ENCODE results near the gene TMEM200B.
"Not testable (repeated sequence)": the region's sequence is repeated elsewhere in the genome, so short reads cannot be mapped to it uniquely, and the experiment has no call there.

The TMEM200B gene

DNA sequence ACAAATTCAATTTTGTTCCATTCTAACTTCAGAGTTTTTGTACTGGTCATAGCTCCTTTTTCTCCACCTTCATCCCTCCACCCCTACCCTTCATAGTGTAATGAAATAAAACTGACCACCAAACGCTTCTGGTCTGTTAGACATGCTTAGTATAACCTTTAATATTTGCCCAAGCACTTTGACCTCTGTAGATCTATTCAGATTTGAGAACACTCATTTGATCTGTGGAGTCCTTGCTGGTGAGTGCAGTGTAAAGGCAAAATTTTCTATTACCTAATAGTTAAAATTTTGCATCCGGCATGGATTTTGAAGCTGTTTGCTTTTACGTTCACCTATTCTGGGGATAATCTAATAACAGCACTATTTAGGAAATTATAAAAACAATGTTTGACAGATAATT lies 41.2 kb downstream of the TMEM200B start:
- Mint-ChIP-seq H3K9me3 (no peaks in the 10 kb centered on the region), H3K36me3 (ENCODE audit: low read depth) (peaks cover 18% of the 10 kb centered on the region), H3K27ac (no peak overlapping the region), H3K4me1 (ENCODE audit: low read depth) (no peaks in the 10 kb centered on the region), H3K4me3 (no peak overlapping the region), H3K27me3 (no peaks in the 10 kb centered on the region)
- intact Hi-C loops (cut with micrococcal nuclease): no loop called here

DNA sequence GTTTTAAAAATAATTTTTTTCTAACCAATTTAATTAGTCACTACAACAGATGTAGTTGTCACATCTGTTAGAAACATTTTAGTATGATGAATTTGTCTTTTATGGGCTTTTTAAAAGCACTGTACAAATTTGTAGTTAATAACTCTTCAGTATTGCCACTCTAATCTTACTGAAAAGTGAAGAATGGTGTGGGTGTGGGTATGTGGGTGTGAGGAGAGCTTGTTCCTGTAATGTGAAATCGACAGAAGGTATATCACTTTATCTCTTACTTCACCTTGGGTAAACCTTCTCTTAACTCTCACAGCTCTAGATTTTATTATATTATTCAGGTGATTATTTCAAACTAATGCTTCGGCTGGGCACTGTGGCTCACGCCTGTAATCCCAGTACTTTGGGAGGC lies 42.5 kb downstream of the TMEM200B start:
- Mint-ChIP-seq H3K9me3 (no peaks in the 10 kb centered on the region), H3K36me3 (ENCODE audit: low read depth) (peaks cover 20% of the 10 kb centered on the region), H3K4me3 (no peak overlapping the region), H3K27me3 (no peaks in the 10 kb centered on the region), H3K4me1 (ENCODE audit: low read depth) (no peaks in the 10 kb centered on the region), H3K27ac (no peak overlapping the region)
- intact Hi-C loops (cut with micrococcal nuclease): no loop called here

DNA sequence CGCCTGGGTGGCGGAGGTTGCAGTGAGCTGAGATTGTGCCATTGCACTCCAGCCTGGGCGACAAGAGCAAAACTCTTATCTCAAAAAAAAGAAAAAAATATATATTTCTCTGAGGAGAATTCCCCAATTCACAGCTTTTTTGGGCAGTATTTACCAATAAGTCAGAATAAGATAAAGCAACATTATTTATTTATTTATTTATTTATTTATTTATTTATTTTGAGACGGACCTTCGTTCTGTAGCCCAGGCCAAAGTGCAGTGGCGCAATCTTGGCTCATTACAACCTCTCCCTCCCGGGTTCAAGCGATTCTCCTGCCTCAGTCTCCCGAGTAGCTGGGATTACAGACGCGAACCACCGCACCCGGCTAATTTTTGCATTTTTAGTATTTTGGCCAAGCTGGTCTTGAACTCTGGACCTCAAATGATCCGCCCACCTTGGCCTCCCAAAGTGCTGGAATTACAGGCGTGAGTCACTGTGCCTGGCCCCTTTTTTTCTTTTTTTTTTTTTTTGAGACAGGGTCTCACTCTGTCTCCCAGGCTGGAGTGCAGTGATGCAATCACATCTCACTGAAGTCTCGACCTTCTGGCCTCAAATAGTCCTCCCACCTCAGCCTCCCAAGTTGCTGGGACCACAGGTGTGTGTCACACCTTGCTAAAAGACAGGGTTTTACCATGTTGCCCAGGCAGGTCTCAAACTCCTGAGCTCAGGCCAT lies 43.6 kb downstream of the TMEM200B start:
- H3K27ac Mint-ChIP-seq; H3K4me1 Mint-ChIP-seq (ENCODE audit: low read depth); intact Hi-C loops (cut with micrococcal nuclease); H3K9me3 Mint-ChIP-seq; H3K27me3 Mint-ChIP-seq; H3K4me3 Mint-ChIP-seq: not testable (repeated sequence)
- H3K36me3 Mint-ChIP-seq (ENCODE audit: low read depth): peaks cover 18% of the 10 kb centered on the region

DNA sequence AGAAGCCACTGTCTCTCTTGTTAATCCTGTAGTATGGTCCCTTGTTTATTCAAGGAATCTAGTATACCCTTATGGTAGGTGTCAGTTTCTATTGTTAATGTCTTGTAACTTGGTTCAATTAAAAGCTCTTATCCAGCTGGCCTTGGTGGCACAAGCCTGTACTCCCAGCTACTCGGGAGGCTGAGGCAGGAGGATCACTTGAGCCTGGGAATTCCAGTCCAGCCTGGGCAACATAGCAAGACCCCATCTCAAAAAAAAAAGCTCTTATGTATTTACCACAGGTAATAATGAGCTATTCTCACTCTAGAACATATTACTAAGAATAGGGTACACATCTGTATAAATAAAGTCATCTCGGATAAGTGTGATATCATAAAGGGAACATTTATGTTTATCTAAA lies 46.5 kb downstream of the TMEM200B start:
- H3K36me3 Mint-ChIP-seq (ENCODE audit: low read depth): peaks cover 18% of the 10 kb centered on the region
- no peak overlapping the region for H3K4me3 Mint-ChIP-seq
- no peaks in the 10 kb centered on the region for H3K27me3 Mint-ChIP-seq
- no peaks in the 10 kb centered on the region for H3K4me1 Mint-ChIP-seq (ENCODE audit: low read depth)
- H3K9me3 Mint-ChIP-seq: no peaks in the 10 kb centered on the region
- no peak overlapping the region for H3K27ac Mint-ChIP-seq
- intact Hi-C loops (cut with micrococcal nuclease): no loop called here

Measured in dendritic cell treated with granulocyte-macrophage colony-stimulating factor and Interleukin-4, amounts not matched to agents 40 ng/mL and 50 ng/mL, for 4 days (primary cell).